Stomach (tissue), 4 donors: ENCODE measurements around the gene CRYBA1.
A peak's percentile ranks its signal among the peaks of the same experiment; 100 is the strongest.

Source experiments
- POLR2A ChIP-seq, 4 donors: fragments of 450-650 bp; IDR thresholded peaks; one replicate each; pipeline ENCODE4 v1.6.1; 2016; ENCODE audit warnings: antibody characterized with exemption in 4 of 4, control low read depth in 2 of 4, mild to moderate bottlenecking in 1 of 4, moderate library complexity in 1 of 4
- POLR2AphosphoS5 ChIP-seq, 3 donors: sonication (generic); formaldehyde crosslinking; IDR thresholded peaks; one replicate each; pipeline ENCODE4 v1.6.1; 2016; ENCODE audit warnings: antibody characterized with exemption in 3 of 3
- TF ChIP-seq, protein P1 (sequence below), 7 experiments: fragments of 450-650 bp in 4 of 7; fragments of 200-600 bp in 3 of 7; sonication (generic) in 3 of 7; IDR thresholded peaks; one replicate each; pipeline ENCODE4 v1.5.1; 2016 to 2019; ENCODE audit warnings: antibody characterized with exemption in 7 of 7, control low read depth in 2 of 7, mild to moderate bottlenecking in 1 of 7

DNA sequence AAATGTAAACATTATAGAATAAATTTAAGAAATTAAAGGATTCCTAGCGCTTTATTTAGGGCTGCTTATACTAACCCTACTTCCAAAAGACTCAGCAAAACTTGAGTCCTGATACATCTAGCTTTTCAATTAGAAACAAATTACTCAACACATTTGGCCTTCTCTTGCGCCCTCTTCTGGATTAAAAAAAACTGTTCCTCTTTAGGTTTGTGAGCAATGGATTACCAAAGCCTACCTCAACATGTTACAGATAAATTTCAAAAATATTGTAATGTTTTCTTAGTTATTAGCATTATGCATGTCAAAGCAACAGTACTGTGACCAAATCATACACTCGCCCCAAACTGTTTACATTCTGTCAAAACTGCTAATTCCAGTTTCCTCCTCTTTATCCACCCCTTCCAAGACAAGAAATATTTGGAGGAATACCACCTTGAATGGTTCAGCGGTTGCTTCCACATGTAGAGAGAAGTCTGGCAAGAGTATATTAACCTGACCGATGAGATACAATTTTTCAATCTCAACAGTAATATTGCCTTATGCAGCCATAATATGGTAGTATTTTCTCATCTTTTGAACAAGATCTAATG, 44.6 kb downstream of the CRYBA1 start:
- TF ChIP-seq, protein P1, sequence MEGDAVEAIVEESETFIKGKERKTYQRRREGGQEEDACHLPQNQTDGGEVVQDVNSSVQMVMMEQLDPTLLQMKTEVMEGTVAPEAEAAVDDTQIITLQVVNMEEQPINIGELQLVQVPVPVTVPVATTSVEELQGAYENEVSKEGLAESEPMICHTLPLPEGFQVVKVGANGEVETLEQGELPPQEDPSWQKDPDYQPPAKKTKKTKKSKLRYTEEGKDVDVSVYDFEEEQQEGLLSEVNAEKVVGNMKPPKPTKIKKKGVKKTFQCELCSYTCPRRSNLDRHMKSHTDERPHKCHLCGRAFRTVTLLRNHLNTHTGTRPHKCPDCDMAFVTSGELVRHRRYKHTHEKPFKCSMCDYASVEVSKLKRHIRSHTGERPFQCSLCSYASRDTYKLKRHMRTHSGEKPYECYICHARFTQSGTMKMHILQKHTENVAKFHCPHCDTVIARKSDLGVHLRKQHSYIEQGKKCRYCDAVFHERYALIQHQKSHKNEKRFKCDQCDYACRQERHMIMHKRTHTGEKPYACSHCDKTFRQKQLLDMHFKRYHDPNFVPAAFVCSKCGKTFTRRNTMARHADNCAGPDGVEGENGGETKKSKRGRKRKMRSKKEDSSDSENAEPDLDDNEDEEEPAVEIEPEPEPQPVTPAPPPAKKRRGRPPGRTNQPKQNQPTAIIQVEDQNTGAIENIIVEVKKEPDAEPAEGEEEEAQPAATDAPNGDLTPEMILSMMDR (IDR thresholded peaks at IDR 0.05) = peak in 5 of 7 experiments; percentile 36 to 62 (median 55)
- no peak for TF ChIP-seq POLR2A (IDR thresholded peaks at IDR 0.05)
- no peak for TF ChIP-seq POLR2AphosphoS5 (IDR thresholded peaks at IDR 0.05)
